HG03558 (cell line): ENCODE results near the gene ARL8B.
A peak's percentile ranks its signal among the peaks of the same experiment; 100 is the strongest.
"Not testable (repeated sequence)": the region's sequence is repeated elsewhere in the genome, so short reads cannot be mapped to it uniquely, and the experiment has no call there.

Experiments
- ATAC-seq: cut with Tn5 transposase; IDR thresholded peaks from one replicate; pipeline ENCODE4 v1.9.1; 2021; ENCODE audit warnings: moderate number of reproducible peaks; ENCODE audit not compliant: unreplicated experiment; ENCODE audit errors: extremely low read depth

ARL8B gene

DNA sequence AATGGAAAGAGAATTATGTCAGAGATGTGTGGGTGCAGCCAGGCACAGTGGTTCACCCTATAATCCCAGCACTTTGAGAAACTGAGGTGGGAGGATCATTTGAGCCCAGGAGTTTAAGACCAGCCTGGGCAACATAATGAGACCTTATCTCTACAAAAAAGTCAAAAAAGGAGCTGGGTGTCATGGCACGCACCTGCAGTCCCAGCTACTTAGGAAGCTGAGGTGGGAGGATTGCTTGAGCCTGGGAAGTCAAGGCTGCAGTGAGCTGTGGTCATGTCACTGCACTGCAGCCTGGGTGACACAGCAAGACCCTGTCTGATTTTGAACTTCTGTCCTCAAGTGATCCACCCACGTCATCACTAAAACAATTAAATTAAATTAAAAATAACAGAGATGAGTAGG is 15.2 kb upstream of the ARL8B start:
- ATAC-seq: not testable (repeated sequence)

DNA sequence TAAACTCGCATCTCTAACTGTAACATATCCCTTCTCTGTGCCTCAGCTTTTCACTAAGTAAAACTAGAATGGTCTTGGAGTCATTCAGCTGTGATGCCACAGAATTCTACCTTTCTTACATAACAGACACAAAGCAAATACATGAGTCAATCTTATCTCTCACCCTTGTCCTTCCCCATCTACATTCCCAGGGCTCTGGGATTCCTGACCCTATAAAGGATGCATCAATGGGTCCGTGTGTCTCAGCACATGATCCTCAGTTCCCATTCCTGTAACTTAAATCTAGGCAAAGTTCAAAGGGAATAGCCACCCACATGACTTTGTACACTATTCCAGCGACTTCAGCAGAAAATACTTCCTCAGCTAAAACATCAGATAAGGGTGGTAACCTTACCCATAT is 11.8 kb upstream of the ARL8B start:
- ATAC-seq: no peak

DNA sequence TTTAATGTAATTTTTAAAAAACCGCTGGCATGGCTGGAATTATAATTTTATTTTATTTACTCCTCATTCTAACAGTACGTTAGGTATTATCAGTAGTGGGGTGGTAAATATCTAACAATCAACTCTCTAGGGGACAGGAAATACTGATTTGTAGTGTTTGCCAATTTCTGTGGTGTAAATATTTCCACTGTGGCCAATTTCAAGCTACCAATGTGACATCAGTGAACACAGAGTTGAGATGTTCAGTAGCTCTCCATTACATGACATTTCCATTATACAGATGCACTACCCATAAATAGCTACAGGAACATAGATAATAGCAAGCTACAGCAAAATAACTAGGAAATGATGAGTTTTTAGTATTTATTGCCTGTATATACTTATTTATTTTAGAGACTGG is 10.0 kb upstream of the ARL8B start:
- ATAC-seq: no peak

DNA sequence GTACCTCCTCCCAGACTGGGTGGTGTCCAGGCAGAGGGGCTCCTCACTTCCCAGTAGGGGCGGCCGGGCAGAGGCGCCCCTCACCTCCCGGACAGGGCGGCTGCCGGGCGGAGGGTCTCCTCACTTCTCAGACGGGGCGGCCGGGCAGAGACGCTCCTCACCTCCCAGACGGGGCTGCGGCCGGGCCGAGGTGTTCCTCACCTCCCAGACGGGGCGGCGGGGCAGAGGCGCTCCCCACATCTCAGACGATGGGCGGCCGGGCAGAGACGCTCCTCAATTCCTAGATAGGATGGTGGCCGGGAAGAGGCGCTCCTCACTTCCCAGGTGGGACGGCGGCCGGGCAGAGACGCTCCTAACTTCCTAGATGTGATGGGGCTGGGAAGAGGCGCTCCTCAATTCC is 8.4 kb upstream of the ARL8B start:
- ATAC-seq: not testable (repeated sequence)

DNA sequence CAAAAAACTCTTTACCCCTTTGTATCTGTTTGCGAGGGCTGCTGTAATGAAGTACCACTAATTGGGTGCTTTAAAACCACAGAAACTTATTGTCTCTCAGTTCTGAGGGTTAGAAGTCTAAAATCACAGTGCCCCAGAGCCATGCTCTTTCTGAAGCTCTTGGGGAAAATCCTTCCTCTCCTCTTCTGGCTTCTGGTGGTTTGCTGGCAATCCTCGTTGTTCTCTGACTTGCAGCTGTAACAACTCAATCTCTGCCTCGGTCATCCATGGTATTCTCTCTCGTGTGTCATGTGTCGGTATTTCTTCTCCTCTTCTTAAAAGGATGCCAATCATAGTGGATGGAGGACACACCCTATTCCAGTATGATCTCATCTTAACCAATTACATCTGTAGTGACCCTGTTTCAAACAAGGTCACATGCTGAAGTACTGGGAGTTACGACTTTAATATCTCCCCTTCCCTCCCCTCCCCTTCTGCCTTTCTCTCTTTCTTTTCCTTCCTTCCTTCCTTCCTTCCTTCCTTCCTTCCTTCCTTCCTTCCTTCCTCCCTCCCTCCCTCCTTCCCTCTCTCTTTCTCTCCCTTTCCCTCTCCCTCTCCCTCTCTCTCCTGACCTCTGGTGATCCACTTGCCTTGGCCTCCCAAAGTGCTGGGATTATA is 6.5 kb upstream of the ARL8B start:
- no peak for ATAC-seq

DNA sequence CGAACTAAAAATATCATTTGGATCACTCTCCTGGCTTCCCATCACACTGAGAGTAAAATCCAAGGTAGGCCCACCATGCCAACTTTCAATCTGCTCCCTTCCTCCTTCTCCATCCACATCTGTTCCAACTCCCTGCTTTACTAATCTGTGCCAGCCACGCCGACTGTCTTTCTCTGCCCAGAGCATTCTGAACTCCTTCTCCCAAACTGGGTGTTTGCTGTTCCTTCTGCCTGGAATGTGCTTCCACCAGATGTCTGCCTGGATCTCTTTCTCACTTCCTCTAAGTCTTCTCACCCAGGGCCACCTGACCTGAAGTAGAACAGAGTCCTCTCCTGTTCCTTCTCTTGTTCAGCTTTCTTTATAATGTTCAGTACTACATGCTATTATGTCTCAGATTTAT is 5.6 kb upstream of the ARL8B start:
- ATAC-seq: no peak

DNA sequence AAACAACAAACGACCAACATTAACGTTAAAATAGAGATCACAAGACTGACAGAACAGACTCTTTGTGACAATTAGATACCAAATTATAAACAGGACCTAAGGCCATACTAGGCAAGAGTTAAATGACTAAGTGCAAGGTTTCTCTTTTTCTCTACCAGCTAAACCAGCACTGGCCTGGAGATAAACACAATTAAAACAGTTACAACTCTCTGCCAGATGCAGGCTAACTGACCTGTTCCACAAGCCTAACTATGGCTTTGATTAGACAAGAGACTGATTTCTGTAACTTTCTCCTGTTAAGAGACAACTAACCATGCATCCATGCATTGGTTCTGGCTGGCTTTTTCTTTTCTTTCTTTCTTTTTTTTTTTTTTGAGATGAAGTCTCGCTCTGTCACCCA is 1.6 kb upstream of the ARL8B start:
- ATAC-seq: no peak

DNA sequence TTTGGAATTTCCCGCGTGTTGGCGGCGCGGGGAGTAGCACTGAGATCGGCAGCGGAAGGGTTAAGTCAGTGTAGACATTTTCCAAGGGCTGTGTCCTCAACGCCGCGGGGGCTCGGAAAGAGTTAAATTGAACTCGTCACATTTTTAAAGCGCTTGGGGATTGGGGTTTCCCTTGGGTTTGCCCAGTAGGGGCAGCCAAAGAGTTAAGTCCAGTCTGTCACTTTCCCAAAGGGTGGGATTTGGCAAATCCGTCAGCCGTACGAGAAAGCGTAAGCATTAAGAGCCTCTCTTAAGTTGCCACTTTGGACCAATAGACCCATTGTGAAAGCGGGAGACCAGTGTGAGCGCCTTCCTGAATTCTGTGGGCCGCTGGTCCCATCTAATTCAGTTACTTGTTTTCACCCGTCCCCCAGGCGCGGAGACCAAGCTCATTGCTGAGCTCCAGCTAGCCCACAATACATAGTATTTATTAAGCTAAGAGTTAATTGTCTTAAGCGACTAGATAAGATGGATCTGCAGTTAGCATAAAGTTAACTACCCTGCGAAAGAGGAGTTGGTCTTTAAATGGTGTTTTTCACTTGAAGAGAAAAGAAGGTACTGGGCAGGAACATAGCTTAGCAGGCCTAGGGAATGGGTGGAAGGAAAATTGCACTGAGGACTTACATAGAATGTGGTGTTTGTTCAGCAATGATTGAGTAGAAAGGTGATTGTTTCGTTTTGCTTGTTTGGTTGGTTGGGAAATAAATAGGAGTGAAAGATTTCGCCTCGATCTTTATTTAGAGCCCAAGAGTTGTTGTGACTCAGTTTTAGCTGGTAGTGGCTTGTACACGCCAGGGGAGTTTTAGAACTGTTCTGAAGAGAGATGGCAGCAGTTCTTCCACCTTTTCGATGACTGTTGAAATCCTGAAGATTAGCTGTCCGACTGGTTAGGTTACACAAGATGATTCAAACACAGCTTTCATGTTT is 932 bp downstream of the ARL8B start:
- no peak for ATAC-seq

DNA sequence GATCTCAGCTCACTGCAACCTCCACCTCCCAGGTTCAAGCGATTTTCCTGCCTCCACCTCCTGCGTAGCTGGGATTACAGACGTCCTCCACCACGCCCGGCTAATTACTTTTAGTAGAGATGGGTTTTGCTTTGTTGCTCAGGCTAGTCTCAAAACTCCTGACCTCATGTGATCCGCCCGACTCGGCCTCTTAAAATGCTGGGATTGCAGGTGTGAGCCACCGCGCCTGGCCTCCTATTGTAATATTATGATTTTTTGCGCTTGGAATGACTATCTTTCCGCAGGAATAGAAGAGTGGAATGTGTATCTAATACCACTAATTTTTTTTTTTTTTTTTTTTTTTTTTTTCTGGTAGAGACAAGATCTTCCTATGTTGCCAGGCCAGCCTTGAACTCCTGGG is 1.8 kb downstream of the ARL8B start:
- ATAC-seq: no peak

DNA sequence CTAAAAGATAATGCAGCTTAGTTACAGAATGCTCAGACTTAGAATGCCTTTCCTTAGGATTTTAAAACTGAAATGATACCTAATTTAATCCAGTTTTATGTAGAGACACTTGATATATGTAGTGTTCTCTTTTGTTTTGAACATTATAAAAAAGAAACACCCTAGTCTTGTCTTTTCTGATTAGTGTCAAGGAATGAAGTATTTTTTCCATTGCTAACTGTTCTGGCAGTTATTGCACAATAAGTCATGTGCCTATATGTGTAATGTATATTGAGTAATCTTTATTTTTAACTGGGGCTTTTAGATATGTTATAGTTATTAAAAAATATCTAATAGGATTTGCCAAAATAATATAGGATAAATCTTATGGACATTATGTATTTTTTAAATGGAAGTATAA is 4.5 kb downstream of the ARL8B start:
- ATAC-seq: no peak

DNA sequence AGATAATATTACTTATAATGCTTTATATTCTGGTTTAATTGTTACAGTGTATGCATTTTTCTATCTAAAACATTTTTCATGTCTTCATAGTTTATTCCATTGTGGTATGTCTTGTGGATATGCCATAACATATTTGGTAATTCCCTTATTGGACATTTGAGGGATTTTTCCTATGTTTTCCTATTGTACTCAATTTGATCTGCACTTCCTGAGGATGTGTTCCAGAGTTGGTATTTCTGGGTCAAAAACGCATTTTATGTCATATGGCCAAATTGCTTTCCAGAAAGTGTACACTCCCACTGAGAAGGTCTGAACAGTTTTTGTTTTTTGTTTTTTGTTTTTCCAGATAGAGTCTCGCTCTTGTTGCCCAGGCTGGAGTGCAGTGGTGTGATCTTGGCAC is 6.8 kb downstream of the ARL8B start:
- no peak for ATAC-seq

DNA sequence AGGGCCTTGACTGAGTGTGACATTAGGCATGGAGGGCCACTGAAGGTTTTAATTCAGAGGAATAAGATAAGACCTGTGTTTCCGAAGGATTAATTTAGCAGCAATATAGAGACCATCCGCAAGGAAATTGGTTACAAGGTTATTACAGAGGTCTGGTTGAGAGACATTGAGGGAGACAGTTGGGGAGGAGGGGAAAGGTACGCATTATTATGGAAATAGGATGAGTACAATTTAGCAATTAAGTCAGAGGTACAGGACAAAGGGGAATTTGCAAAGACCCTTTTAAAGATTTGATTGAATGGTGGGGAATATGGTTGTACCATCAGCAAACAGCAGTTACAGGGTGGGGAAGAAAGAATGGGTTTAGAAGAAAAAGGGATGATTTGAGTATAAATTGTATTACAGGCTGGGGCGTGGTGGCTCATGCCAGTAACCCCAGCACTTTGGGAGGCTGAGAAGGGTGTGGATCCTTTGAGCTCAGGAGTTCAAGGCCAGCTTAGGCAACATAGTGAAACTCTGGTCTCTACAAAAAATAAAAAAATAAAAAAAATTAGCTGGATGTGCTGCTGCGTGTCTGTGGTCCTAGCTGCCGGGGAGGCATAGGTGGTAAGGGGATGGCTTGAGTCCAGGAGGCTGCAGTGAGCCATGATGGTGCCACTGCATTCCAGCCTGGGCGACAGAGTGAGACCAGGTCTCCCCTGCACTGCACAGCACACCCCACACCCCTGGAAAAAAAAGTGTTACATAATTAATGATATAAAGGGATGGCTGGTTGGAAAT is 11.3 kb downstream of the ARL8B start:
- no peak for ATAC-seq

DNA sequence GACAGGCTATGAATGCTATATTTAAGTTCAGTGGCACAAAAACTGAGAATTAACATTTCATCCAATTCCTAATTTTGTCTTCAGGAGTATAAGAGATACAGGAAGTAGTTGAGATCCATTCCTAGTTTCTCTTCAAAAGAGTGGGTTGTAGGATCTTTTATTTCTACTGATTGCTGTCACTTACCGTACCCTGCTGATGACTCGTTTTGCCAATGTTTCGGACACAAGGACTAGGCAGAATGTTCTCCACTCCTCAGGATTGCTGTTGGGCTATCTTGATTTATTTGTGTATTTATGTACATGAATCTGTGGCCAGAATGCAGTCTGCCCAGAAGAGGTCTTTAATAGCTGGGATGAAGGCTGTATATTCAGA is 11.9 kb downstream of the ARL8B start:
- no peak for ATAC-seq

DNA sequence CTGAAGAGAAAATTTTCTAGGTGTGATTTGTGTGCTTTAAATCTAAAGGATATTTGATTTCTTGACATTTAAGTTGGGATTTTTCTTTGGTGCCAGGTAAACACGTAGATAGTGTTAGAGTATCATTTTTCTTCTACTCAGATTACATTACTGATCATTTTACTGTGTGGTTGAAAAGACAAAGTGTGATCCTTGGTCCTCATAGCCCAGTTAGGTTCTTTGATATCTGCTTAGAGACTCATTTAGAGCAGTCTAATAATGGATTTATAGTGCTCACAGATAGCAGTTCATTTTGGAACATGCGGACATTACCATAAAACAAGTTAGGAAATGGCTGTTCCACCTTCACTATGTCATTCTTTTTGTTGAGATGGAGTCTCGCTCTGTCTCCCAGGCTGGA is 12.4 kb downstream of the ARL8B start:
- ATAC-seq: no peak

DNA sequence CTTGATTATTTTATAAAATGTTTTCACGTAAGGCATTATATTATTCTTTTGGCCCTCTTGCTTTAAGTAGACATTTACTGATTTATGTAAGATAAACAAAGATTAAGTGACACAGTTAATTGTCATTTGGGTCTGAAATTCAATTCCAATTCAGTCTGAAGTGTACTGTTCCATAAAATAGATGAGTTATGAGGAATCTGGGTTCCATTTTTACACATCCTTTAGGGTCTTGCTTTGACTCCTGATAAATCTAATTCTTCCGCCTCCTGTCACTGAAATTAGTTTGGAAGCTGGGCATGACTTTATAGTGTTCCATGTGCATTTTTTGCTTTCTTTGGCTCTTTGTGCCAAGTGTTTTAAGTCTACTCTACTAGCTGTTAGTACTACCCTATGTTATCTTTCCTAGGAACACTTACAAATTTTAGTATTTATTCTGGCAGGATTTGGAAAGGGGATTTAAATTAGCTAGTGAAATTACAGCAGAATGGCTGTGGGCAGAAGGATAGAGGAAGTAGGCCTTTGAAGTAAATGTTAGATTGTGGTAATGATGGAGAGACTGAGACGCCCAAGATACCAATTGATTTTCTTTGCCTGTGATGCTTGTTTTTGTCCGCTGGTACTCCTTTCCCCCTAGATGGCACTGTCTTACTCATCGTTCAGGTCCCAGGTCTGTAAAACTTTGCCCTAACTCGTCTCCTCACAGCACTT is 14.3 kb downstream of the ARL8B start:
- ATAC-seq: peak; percentile 46

DNA sequence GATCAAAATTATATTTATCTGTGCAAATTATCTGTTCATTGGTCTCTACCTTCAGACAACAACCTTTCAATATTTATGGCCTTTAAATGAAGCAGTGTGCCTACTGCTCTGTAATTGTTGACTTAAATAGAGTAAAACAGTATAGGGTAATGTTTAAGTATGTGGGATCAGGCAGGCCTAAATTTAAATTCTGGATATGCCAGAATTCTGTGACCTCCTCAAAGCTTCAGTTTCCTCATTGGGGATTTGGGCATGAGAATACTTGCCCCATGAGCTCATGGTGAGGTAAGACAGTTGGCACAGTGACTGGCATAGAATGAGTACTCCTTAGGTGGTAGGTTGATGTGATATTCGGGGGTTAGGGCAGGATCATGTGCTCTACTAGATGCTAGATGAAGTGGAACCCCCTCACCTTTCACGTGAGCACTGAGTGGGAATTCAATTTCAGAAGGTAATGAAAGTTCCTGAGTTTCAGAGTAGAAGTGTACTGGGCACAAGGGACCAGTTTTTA is 14.9 kb downstream of the ARL8B start:
- ATAC-seq: peak; percentile 3

DNA sequence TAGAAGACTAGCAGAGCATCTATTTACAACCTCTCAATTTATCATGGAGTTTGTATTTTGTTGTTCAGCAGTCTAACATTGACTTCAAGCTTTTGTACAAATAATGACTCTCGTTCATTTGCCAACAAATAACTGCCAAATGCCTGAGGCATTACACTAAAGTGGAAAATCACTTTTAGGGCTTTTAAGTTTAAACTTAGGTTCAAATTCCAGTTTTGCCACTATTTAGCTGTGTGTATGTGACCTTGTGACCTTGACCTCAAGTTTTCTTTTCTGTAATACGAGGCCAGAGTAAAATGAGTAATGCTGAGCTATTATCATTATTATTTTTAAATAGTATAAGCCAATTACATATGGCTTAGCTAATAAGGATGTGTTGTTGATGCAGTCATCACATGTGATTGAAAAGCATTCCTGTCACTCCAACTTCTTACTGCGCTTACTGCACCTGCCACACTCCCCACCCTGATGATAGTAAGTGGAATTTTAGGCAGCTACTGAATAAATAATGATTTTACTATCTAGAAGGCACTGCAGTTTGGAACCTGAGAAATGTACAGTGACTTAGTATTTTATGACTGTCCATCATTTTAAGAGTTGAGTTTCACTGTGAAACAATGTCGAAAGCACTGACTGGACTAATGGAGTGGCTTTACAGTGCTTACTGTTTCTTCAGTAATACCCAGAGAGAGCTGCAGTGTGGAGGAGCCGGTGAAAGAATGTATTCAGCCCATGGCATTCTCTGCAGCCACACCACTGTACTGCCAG is 16.3 kb downstream of the ARL8B start:
- ATAC-seq: no peak

DNA sequence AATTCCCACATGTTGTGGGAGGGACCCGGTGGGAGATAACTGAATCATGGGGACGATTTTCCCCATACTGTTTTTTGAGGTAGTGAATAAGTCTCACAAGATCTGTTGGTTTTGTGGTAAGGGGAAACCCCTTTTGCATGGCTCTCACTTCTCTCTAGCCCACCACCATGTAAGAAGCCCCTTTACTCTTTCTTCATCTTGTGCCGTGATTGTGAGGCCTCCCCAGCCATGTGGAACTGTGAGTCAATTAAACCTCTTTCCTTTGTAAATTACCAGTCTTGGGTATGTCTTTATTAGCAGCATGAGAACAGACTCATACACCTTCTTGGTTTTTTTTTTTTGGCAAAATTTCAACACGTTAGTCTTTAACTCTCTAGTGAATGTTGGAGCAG is 18.1 kb downstream of the ARL8B start:
- ATAC-seq: no peak

DNA sequence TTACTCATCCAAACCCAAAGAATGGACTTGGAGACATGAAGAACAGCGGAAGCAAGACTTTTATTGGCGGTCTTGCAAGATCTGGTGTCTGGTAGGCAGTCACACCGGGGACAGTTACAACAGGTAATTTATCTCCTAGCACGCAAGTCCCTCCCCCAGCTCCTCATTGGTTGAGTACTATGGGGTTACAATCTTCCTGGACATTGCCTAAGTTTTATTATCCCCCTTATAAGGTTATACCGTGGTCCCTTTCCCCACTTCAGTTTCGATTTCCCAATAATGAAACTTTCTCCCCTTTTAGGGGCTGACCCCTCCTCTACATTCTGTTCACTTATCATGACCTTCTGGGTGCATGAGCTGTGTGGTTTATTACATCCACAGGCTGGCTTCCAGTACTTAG is 18.7 kb downstream of the ARL8B start:
- no peak for ATAC-seq

DNA sequence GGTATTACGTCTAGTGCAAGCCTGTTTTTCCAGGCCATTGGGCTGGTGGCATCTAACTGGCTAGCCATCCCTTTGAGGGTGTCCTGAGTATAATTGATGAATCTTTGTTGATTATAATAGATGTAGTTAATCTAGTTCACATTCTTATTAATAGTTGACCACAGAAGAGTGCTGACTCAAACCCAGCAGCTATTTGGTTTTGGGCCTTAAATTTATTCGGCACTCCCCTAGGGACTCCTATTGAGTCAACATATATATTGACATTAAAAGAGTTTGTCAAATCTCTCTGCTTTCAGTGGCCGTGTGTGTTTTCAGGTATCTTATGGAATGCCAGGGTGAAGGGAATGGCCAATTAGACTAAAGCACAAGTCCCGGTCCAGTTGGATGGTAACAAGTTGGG is 19.7 kb downstream of the ARL8B start:
- no peak for ATAC-seq
